DND-41 (cell line): ENCODE data around the gene PTPRG.

ENCODE experiments used
- CTCF ChIP-seq: IDR thresholded peaks from 2 replicates; pipeline ENCODE4 v1.5.1; 2012; ENCODE audit warnings: borderline replicate concordance, low read length, moderate library complexity, mild to moderate bottlenecking; ENCODE audit not compliant: poor library complexity, severe bottlenecking; ENCODE audit errors: extremely low read depth
- EZH2 ChIP-seq: IDR thresholded peaks from 3 replicates; pipeline ENCODE4 v1.6.1; 2012; ENCODE audit warnings: borderline replicate concordance, low read depth, mild to moderate bottlenecking, moderate library complexity, low read length, inconsistent platforms; ENCODE audit not compliant: severe bottlenecking

- TF ChIP-seq CTCF: no peak
- no peak for TF ChIP-seq EZH2
These were observed 106.4 kb downstream of the PTPRG start for GRCh38 chr3:61667814-61668213.
